Breast epithelium (tissue), 3 donors: ENCODE data around the gene ZMYND8.

ENCODE experiments used
- POLR2A ChIP-seq: fragments of 450-650 bp; IDR thresholded peaks from one replicate; pipeline ENCODE4 v1.6.1; 2016; ENCODE audit warnings: antibody characterized with exemption, mild to moderate bottlenecking, moderate library complexity
- TF ChIP-seq, protein P1 (sequence below), 3 donors: fragments of 450-650 bp; IDR thresholded peaks; one replicate each; pipeline ENCODE4 v1.5.1; 2016 to 2017; ENCODE audit warnings: antibody characterized with exemption in 3 of 3, mild to moderate bottlenecking in 3 of 3, moderate library complexity in 3 of 3

DNA sequence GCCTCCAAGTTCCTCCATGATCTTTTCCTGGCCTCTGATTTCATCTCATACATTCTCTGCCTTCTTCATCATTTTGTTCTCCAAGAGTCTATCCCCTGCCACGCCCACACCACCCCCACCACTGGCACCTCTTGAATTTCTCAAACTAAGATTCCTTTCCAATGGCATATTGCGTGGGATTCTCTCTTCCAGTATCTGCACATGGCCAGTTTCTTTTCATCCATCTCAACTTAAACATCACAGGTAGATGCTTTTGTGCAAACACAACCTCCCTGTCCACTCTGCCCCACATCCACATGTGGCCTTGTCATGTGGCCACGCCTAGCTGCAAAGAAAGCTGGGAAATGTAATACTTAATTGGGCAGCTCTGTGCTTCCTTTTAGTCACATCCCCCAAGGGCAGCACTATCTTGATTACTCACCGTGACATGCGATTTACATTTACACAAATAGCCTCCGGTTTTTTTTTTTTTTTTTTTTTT is 33.4 kb upstream of the ZMYND8 start:
- no peak for TF ChIP-seq POLR2A
- TF ChIP-seq, protein P1, sequence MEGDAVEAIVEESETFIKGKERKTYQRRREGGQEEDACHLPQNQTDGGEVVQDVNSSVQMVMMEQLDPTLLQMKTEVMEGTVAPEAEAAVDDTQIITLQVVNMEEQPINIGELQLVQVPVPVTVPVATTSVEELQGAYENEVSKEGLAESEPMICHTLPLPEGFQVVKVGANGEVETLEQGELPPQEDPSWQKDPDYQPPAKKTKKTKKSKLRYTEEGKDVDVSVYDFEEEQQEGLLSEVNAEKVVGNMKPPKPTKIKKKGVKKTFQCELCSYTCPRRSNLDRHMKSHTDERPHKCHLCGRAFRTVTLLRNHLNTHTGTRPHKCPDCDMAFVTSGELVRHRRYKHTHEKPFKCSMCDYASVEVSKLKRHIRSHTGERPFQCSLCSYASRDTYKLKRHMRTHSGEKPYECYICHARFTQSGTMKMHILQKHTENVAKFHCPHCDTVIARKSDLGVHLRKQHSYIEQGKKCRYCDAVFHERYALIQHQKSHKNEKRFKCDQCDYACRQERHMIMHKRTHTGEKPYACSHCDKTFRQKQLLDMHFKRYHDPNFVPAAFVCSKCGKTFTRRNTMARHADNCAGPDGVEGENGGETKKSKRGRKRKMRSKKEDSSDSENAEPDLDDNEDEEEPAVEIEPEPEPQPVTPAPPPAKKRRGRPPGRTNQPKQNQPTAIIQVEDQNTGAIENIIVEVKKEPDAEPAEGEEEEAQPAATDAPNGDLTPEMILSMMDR (IDR thresholded peaks at IDR 0.05): no peak
